HG03280 (cell line): ENCODE data around the gene LDAF1.
"Not testable (repeated sequence)": the region's sequence is repeated elsewhere in the genome, so short reads cannot be mapped to it uniquely, and the experiment has no call there.

ENCODE experiments used
- ATAC-seq: cut with Tn5 transposase; IDR thresholded peaks from one replicate; pipeline ENCODE4 v1.9.1; 2021; ENCODE audit warnings: mild to moderate bottlenecking, moderate library complexity; ENCODE audit not compliant: unreplicated experiment

Gene LDAF1

DNA sequence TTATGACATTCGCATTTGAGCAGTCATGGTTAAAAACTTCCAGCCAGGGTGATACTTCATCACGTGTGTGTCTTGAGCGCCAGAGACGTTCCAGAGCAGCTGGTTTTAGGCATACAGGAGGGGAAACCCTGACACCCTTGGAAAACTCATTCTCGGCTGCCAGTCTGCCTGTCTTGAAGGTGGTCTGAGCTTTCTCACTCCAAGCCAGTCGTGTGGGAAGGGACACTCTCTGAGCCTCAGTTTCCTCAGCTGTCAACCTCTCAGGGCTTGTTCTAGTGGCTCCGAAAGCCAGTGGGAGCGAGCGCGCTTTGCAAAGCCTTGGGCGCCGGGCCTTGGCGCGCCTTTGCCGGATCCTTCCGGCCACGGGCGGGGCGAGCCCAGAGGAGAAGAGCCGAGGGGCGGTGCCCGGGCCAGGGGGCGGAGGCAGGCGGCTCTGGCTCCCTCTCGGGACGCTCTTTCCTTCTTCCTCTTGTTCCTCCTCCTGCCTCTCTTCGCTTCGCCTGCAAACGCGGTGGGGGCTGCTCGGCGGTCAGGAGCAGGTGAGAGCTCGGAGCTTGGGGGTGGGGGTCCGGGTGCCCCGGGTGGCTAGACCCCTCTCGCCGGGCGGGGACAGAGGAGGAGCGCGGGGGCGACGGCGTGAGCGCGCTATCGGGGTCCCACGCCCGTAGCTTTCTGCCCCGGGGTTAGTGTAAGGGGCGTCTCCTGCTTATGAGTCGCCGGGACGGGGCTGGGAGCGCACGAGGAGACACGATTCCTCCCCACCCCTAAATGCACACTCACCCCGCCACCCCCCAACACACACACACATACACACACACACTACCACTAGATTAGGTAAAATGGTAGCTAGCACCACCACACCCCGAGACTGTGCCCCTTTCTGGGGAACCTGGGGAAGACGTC, at the start of gene LDAF1:
Gene LDAF1 (plus strand): TSS at position 467 of the 903 bp plus-strand sequence. CDS start 2,509 bp downstream, outside the sequence.
- ATAC-seq, result peak; percentile 94

DNA sequence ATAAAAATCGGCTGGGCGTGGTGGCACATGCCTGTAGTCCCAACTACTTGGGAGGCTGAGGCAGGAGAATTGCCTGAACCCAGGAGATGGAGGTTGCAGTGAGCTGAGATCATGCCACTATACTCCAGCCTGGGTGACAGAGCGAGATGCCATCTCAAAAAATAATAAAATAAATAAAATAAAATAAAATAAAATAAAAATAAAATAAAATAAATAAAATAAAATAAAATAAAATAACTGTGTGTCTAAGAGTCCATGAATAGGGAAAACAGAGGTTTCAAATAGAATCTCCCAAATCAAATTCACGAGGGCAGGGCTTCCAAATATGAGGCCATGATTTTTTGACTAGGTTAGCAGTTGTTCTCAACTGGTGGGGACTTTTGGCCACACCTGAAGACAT, 42.9 kb upstream of the LDAF1 start:
- not testable (repeated sequence) for ATAC-seq

DNA sequence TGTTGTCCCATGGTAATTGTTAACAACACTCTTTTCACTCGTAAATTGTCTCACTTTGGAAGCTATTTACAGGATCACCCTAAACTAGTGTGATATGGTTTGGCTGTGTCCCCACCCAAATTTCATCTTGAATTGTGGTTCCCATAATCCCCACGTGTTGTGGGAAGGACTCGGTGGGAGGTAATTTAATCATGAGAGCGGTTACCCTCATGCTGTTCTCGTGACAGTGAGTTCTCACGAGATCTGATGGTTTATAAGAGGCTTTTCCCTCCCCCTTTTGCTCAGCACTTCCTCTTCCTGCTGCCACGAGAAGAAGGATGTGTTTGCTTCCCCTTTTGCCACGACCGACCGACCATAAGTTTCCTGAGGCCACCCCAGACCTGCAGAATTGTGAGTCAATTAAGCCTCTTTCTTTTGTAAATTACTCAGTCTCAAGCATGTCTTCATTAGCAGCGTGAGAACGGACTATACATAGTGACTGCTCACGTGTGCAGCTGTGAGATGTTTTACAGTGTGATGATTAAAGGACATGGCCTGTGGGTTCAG, 42.3 kb upstream of the LDAF1 start:
- no peak for ATAC-seq

DNA sequence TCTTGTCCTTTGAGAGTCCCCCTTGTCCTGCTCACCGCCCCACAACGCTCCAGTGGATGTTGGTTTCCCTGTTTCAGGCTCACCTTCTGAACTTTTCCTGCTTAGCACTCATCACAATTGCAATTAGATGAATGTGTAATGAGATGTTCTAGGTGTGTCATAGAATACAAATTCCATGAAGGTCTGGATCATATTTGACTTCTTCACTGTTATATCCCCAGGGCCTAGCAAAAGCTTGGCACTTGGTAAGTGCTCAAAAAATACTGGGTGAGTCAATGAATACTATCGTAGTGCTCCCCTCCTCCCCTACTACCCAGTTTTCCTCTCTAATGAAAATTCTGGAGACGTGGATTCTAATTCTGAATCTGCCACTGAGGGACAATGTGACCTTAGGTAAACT, 40.9 kb upstream of the LDAF1 start:
- no peak for ATAC-seq

DNA sequence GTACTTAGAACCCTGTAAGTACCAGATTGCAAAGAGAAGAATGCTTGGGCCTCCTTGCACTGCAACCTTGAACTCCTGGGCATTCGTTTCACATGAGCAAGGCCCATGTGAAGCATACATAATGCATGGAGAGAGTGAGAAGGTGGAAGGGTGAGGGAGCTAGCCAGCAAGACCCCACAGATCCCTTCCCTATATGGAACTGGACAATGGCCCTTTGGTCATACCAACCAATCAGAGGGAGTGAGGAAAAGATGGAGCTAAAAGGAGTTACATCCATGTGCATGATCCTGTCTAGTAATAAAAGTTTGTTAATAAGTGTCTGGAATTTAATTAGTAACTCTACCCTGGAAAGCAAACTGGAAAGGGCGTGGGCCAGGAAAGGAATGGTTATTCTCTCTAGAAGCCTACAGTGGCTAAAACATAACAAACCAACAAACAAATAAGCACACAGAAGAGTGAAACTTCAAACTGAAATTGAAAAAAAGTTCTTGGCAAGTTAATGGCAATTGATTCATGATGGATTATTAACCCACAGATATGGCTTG, 37.4 kb upstream of the LDAF1 start:
- no peak for ATAC-seq

DNA sequence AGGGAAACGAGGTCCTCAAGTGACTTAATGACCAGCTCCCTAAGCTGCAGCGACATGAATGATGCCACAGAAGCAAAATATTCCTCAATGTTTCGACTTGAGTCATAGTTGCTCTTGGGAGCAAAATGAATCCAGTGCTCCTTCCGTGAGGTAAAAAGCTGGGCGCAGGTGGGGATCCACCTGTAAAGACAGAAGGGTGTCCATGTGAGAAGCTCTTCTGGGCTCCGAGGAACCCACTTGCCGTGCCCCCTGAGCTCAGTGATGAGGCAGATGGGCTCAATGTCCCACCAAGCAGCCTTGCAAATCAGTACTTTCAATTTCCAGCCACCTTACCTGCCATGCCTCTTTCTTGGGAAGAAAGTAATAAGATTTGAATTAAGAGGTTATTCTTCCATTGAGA, 33.3 kb upstream of the LDAF1 start:
- ATAC-seq, result no peak

DNA sequence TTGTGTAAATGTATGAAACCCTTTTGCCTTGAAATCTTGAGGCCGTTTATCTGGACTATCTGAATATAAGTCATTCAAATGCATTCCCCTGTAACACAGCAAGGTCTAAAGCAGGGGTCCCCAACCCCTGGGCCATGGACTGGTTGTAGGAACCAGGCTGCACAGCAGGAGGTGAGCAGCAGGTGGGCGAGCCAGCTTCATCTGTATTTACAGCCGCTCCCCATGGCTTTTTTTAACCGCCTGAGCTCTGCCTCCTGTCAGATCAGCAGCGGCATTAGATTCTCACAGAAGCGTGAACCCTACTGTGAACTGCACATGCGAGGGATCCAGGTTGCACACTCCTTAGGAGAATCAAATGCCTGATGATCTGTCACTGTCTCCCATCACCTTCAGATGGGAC, 32.0 kb upstream of the LDAF1 start:
- ATAC-seq, result no peak

DNA sequence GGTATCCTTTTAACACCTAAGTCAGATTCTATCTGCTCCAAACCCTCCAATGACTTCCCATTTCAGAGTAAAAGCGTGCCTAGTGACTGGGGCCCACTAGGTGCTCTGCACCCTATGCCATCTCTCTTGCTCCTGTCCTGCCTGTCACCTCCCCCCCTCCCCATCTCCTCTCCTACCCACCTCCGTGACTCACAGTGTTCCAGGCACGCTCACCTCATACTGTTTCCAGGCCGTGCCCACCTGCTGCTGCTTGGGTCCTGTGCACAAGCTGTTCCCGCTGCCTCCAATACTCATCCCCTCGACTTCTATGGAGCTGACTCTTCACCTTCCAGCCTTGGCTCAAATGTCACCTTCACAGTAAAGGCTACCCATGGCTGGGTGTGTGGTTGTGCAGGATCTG, 29.5 kb upstream of the LDAF1 start:
- no peak for ATAC-seq

DNA sequence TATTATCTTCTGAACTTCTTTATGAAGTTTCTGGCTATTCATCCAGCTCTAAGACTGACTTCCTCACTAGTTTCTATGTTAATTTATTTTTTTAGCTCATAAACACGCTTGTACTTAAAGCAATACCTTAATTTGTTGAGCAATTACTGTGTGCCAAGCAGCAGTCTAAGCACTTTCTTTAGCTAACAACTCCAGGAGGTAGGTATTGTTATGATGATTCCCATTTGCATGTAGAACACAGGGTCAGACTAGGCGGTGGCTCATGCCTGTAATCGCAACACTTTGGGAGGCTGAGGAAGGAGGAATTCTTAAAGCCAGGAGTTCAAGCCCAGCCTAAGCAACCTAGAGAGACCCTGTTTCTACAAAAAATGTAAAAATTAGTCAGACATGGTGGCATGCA, 27.7 kb upstream of the LDAF1 start:
- no peak for ATAC-seq

DNA sequence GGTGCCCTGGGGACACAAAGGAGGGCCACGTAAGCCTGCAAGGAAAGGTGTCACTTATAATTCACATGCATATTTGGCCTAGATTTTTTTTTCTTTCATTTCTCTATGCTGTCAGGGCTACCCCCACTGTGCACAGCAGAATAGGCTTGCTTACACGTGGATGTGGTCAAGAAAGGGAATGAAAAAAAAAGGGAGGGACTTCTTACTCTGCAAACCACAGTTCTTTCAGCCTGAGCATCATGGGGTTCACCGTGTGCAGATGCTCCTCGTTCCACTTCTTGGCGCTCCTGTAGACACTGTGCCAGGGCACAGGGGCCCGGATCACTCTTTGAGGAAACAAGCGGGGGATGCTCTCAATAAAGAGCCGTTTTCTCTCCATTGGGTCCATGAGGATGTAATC, 24.4 kb upstream of the LDAF1 start:
- ATAC-seq, result no peak

DNA sequence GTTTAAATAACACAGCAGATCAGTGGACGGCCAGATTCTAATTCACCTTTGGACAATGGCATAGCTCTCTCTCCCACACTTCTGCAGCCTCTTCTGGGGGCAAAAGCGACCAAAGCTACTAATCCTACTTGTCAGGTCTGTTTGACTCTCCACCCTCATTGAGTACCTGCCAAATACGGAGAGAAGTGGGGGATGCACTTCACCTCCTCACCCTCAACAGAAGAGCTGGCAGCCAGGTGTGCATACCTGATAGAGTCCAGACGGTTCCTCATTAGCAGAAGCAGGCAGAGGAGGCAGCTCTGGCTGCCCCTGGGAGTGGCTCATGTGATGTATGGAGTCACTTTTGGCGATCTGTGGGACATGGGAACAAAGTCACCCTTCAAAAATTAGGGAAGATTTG, 12.7 kb upstream of the LDAF1 start:
- ATAC-seq, result no peak

DNA sequence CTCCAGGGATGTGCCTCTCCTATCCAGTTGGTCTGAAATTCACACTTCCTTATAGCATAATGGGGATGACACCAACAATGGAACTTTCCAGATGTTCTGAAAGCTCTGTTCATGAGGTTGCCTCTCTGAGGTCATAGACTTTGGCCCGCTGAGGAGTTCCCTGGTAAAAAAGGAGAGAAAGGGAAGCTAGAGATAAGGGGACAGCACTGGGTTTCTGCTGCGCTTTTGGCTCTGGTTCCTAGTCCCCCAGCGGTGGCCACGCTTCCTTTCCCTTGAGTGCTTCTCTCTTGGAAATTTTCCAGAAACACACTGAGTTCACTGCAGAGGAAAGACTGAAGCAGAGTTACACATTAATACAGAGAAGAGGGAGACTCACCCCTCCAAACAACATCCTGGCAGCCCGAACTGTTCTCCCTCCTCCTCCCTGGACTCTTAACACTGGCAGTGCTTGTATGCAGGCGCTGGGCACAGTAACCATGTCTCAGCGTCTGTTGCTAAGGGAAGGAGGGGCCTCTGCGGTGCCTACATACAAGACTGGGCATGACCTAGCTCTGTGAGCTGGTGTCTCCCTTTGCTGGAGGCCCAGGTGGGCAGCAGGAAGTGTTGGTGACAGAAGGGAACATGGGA, 8.0 kb upstream of the LDAF1 start, which contains the start of gene DNAH3:
Gene DNAH3 (minus strand): TSS at position 472 of the 627 bp plus-strand sequence. CDS start 527 bp downstream, outside the sequence.
- no peak for ATAC-seq

DNA sequence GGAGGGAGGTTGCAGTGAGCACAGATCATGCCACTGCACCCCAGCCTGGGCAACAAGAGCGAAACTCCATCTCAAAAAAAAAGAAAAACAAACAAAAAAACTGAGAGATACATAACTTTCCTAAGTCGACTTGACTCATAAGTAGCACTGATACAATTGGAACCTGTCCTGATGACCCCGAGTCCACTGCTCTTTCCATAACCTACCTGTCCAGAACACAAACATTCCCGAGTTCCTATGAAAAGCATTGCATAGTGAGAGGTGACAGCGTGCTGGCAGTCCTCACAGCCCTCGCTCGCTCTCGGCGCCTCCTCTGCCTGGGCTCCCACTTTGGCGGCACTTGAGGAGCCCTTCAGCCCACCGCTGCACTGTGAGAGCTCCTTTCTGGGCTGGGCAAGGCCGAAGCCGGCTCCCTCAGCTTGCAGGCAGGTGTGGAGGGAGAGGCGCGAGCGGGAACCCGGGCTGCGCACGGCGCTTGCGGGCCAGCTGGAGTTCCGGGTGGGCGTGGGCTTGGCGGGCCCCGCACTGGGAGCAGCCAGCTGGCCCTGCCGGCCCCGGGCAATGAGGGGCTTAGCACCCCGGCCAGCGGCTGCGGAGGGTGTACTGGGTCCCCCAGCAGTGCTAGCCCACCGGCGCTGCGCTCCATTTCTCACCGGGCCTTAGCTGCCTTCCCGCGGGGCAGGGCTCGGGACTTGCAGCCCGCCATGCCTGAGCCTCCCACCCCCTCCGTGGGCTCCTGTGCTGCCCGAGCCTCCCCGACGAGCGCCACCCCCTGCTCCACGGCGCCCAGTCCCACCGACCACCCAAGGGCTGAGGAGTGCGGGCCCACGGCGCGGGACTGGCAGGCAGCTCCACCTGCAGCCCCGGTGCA, 6.1 kb upstream of the LDAF1 start:
- ATAC-seq, result not testable (repeated sequence)

DNA sequence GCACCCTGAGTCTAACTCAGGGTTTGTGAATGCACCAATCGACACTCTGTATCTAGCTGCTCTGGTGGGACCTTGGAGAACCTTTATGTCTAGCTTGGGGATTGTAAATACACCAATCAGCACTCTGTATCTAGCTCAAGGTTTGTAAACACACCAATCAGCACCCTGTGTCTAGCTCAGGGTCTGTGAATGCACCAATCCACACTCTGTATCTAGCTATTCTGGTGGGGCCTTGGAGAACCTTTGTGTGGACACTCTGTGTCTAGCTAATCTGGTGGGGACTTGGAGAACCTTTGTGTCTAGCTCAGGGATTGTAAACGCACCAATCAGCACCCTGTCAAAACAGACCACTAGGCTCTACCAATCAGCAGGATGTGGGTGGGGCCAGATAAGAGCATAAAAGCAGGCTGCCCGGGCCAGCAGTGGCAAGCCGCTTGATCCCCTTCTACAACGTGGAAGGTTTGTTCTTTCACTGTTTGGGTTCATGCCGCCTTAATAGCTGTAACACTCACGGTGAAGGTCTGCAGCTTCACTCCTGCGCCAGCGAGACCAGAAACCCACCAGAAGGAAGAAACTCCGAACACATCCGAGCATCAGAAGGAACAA, 5.2 kb upstream of the LDAF1 start:
- not testable (repeated sequence) for ATAC-seq

DNA sequence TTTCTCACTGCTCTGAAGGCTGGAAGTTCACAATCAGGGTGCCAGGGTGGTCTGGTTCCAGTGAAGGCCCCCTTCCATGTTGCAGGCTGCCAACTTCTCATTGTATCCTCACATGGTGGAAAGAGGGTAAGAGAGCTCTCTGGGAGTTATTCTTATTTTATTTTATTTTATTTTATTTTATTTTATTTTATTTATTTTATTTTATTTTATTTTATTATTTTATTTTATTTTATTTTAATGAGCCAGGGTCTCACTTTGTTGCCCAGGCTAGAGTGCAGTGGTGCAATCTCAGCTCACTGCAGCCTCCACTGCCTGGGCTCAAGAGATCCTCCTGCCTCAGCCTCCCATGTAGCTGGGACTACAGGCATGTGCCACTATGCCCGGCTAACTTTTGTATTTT, 2.5 kb upstream of the LDAF1 start:
- ATAC-seq, result not testable (repeated sequence)

DNA sequence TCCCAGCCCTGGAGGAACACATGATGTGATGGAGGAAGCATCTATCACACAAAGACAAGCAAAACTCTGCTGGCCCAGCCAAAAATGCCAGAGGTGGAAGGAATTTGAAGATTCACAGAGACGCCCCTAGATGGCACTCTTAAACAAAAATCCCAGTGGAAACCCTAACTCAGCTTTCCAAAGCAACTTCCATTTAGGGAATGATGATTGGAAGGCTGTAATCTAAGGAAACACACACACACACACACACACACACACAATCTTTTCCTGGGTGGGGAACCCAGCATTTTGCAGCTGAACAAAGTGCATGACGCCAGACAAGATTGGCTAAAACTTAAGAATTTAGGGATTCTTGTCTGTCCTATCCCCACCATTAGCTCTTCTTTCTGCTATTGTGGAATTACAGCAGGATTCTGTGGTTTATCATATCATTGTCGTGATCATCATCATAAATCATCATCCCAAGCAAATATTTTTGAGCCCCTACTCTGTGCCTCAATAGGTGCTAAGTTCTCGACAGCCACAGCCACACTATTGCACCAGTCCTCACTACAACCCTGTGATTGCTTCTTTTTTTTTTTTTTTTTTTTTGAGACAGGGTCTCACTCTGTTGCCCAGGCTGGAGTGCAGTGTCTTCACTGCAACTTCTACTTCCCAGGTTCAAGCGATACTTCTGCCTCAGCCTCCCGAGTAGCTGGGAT, 1.6 kb upstream of the LDAF1 start:
- ATAC-seq, result no peak

DNA sequence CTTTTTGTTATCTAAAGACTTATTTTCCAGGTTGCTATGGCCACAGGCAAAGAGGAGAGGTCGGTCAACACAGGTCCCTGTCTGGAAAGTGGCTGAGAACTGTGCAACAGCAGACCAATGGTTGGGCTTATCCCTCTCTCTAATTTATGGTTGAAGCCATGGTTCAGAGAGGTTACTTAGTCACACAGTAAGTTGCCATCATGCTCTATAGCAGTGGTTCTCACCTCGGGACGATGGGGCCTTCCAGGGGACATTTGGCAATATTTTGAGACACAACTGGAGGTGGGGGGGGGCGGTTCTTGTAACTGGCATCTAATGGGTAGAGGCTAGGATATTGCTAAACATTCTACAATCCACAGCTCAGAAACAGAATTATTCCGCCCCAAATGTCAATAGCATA, 842 bp upstream of the LDAF1 start:
- ATAC-seq, result no peak

DNA sequence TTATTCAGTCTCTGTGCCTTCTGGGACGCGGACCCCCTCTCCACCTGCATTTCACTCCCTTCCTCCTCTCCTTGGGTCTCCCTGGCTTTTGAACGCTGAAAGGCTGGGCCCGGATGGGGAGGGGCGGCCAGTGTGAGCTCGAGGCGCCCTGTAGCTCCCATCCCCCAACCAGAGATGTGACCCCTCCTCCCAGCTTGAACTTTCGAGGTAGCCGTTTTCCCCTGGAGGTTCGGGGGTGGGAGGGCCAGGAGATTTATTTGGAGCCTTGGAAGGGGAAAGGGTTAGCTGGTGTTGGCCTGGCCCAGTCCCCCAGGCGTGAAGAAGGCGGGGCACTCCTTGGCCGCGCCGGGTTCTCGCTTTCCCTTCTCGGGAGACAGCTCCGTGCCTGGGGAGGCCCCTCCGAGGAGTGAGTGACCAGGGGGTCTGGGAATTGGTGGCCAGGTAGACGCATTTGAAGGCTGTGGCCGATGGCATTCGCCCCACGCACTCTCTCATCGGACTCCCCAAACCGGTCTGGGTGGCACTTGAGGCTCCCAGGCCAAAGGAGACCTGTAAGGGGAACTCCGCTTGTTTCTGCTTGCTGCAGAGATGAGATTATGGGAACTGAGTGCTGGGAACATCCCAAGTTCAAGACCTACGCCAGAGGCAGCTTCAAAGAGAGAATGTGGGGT, 942 bp downstream of the LDAF1 start:
- no peak for ATAC-seq

DNA sequence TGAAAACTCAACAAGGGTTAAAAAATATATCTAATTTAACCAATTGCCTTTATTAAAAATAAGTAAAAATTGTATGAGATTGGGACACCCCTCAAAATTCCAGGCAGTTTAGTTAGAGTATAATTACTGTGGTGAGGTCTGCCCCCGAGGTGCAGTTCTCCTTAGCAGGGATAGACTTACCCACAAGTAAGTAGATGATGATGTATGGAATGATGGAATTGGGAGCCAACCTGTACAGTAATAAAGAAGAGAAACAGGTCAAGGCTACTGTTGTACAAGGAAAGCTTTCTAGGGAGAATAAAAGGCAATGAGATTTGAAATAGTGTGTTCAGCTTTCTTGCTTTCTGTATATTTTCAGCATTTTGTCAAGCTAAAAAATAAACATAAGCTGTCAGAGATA, 1.8 kb downstream of the LDAF1 start:
- ATAC-seq, result no peak
